Measurements from ENCODE around the gene DDX31.

DDX31 gene

GRCh38 chr9:132683873-132684272 lies 14.1 kb upstream of the DDX31 start:
- TF ChIP-seq GATA3 (IDR thresholded peaks at IDR 0.05; ENCODE audit: low read depth, low read length) (no peak), GATA2 (IDR thresholded peaks at IDR 0.05; ENCODE audit: low read depth, low read length) (no peak)

GRCh38 chr9:132681561-132681960 lies 11.8 kb upstream of the DDX31 start:
- TF ChIP-seq GATA2 (IDR thresholded peaks at IDR 0.05; ENCODE audit: low read depth, low read length) (no peak), GATA3 (IDR thresholded peaks at IDR 0.05; ENCODE audit: low read depth, low read length) (no peak)

DNA sequence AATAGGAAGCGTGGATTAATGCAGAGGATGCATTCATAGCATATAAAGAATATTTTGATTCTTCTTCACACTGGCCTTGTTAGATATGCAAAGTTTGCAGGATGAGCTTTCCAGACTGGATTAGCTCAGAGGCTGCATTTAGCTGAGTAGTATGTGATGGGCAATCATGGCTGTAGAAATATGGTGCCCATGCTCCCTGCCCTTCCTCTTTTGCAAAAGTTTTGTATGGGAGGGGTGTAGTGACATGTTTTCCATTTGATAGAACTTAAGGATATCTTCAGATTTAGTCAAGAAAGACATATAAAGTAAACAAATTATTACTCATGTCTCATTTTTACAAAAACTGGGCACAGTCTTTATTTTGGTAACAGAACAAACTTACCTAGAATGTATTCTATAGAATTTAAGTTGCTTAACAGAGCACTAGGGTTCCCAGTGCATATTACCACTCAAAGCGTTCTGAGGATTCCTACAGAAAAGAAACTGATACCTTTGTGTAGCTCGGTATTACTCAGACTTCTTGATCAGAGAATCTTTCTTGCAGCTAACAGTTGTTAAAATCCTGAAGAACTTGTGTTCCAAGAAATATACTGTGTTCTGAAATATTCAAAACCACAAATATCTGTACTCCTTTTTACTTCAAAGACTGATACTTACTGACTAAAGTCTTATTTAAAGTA lies 10.3 kb upstream of the DDX31 start:
- TF ChIP-seq GATA3 (IDR thresholded peaks at IDR 0.05; ENCODE audit: low read depth, low read length) (no peak), GATA2 (IDR thresholded peaks at IDR 0.05; ENCODE audit: low read depth, low read length) (no peak)

DNA sequence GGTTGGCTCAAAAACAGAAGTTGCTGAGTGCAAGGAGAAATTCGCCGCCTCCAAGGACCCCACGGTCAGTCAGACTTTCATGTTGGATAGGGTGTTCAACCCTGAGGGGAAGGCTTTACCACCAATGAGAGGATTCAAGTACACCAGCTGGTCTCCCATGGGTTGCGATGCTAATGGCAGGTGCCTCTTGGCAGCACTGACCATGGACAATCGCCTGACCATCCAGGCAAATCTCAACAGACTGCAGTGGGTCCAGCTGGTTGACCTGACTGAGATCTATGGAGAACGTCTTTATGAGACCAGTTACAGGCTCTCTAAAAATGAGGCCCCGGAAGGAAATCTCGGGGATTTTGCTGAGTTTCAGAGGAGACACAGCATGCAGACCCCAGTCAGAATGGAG lies 8.2 kb upstream of the DDX31 start:
- TF ChIP-seq GATA3 (IDR thresholded peaks at IDR 0.05; ENCODE audit: low read depth, low read length), result no peak
- TF ChIP-seq GATA2 (IDR thresholded peaks at IDR 0.05; ENCODE audit: low read depth, low read length), result no peak

- no peak for TF ChIP-seq GATA2 (IDR thresholded peaks at IDR 0.05; ENCODE audit: low read depth, low read length)
- no peak for TF ChIP-seq GATA3 (IDR thresholded peaks at IDR 0.05; ENCODE audit: low read depth, low read length)
These were observed 4.7 kb upstream of the DDX31 start for GRCh38 chr9:132674485-132674884.

DNA sequence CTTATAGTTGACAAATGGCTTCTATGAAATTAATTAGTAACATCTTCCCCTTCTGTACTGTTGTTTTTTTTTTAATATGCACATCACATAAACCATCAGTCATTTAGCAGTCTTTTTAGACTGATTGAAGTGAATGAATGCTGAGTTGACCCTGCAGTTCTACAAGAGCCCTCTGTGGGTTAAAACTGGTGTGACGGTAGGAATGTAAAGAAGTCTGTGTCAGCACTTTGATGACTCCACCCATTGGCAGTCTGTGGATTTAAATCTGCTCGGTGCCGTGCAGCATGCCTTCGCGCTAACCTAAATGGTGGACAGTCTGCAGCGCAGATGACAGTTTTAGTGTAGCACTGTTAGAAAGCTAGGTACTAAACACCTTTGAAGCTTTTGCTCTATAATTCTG lies 3.6 kb upstream of the DDX31 start:
- no peak for TF ChIP-seq GATA2 (IDR thresholded peaks at IDR 0.05; ENCODE audit: low read depth, low read length)
- no peak for TF ChIP-seq GATA3 (IDR thresholded peaks at IDR 0.05; ENCODE audit: low read depth, low read length)

DNA sequence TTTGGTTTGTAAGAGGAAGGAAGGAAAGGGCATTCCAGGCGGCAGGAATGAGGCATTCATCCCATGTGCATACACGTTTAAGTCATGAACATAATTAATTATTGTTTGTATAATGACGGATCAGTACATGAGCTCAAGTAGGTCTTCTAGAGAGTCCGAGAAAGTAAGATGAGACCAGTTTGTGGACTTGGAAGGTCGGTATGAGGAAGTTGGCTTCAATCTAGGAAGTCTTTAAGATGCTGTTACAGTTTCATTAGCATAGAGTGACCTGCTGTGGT lies 2.6 kb upstream of the DDX31 start:
- no peak for TF ChIP-seq GATA2 (IDR thresholded peaks at IDR 0.05; ENCODE audit: low read depth, low read length)
- no peak for TF ChIP-seq GATA3 (IDR thresholded peaks at IDR 0.05; ENCODE audit: low read depth, low read length)

GRCh38 chr9:132671620-132672412 lies 2.0 kb upstream of the DDX31 start:
- no peak for TF ChIP-seq GATA2 (IDR thresholded peaks at IDR 0.05; ENCODE audit: low read depth, low read length)
- TF ChIP-seq GATA3 (IDR thresholded peaks at IDR 0.05; ENCODE audit: low read depth, low read length), result no peak

- no peak for TF ChIP-seq GATA2 (IDR thresholded peaks at IDR 0.05; ENCODE audit: low read depth, low read length)
- TF ChIP-seq GATA3 (IDR thresholded peaks at IDR 0.05; ENCODE audit: low read depth, low read length), result no peak
These were observed 941 bp upstream of the DDX31 start, which contains the start of gene GTF3C4 for GRCh38 chr9:132670457-132671391. Gene GTF3C4 (plus strand): TSS chr9:132670464. CDS start chr9:132670599, 135 bp downstream.

DNA sequence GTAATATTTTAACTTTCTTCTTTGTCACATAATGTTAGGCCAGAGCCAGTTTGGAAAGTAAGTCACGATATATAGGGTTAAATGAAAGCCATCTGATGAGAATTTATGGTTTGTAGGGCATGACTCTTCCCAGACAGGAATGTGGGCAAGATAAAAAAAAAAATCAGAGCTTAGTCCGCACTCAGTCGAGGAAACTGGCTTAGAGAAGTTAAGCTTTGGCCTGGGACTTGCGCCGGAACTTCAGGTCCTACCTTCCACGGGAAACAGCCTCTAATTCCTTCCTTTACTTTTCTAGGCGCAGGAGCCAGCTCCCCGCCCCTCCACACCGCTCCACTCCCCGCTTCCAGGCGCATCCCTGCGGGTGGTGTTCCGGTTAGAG lies 475 bp downstream of the DDX31 start:
- TF ChIP-seq GATA2 (IDR thresholded peaks at IDR 0.05; ENCODE audit: low read depth, low read length) (no peak), GATA3 (IDR thresholded peaks at IDR 0.05; ENCODE audit: low read depth, low read length) (no peak)

GRCh38 chr9:132663851-132664250 lies 5.9 kb downstream of the DDX31 start:
- TF ChIP-seq GATA3 (IDR thresholded peaks at IDR 0.05; ENCODE audit: low read depth, low read length) (no peak), GATA2 (IDR thresholded peaks at IDR 0.05; ENCODE audit: low read depth, low read length) (no peak)

- no peak for TF ChIP-seq GATA2 (IDR thresholded peaks at IDR 0.05; ENCODE audit: low read depth, low read length)
- no peak for TF ChIP-seq GATA3 (IDR thresholded peaks at IDR 0.05; ENCODE audit: low read depth, low read length)
These were observed 6.7 kb downstream of the DDX31 start for GRCh38 chr9:132663117-132663516.

- TF ChIP-seq GATA2 (IDR thresholded peaks at IDR 0.05; ENCODE audit: low read depth, low read length) (no peak), GATA3 (IDR thresholded peaks at IDR 0.05; ENCODE audit: low read depth, low read length) (no peak)
These were observed 7.4 kb downstream of the DDX31 start for GRCh38 chr9:132662152-132662945.
